HCT116 (cell line): Measurements from ENCODE around the gene MAP3K8. TPM values are rescaled to one million over a fixed set of nuclear protein-coding genes. Genes with fewer than 3 reads are reported as not detected.

Source experiments
- ATAC-seq: fragments of 200-7000 bp; cut with Tn5 transposase; 2 replicates; pipeline ENCODE4 v1.9.1; 2020; ENCODE audit warnings: mild to moderate bottlenecking, moderate library complexity
- BruUV-seq: library from RNA; stranded (reverse); fragments of 400-500 nt; replicated peaks from 2 replicates; lab custom pipeline; 2021; lab: Mats Ljungman, UMichigan
- CTCF ChIA-PET: fragments of 300-600 bp; sonication (Branson Sonifier 250); formaldehyde crosslinking; loops from one replicate; lab custom pipeline; 2021; ENCODE audit warnings: antibody characterized with exemption; lab: Charles Lee
- POLR2A ChIA-PET: fragments of 300-600, 350-600 bp; sonication (Branson Sonifier 250); formaldehyde crosslinking; loops from one replicate; lab custom pipeline; 2021; ENCODE audit warnings: antibody characterized with exemption; lab: Charles Lee
- RAD21 ChIA-PET, 2 experiments: fragments of 300-600 bp; sonication (Branson Sonifier 250); formaldehyde crosslinking; loops; one replicate each; lab custom pipeline; 2023; ENCODE audit warnings: low total read pairs in 2 of 2; ENCODE audit not compliant: uncharacterized antibody in 2 of 2, unreplicated experiment in 2 of 2, low non-redundant PET in 1 of 2; lab: Charles Lee
- DNase-seq: peaks from one replicate; pipeline ENCODE4 v3.0.0-alpha.2; 2010; ENCODE audit warnings: low read depth, low spot score
- H2AFZ ChIP-seq: fragments of 200-600 bp; shearing (Covaris generic), sonication (generic); 2 replicates; pipeline ENCODE4 v1.6.1; 2017; ENCODE audit warnings: low read depth, mixed run types, mixed read lengths, antibody characterized with exemption, low read length; ENCODE audit not compliant: poor library complexity, severe bottlenecking
- H3K27ac ChIP-seq: 2 replicates; pipeline ENCODE4 v1.5.1; 2012; ENCODE audit warnings: low read depth, low read length
- H3K27me3 ChIP-seq: fragments of 200-600 bp; sonication (generic); 2 replicates; pipeline ENCODE4 v1.6.1; 2016; ENCODE audit warnings: mixed run types, low read length, mixed read lengths; ENCODE audit not compliant: insufficient read depth
- H3K36me3 ChIP-seq, 2 experiments: fragments of 200-500 bp in 1 of 2; fragments of 200-600 bp in 1 of 2; sonication (Bioruptor generic) in 1 of 2; sonication (generic) in 1 of 2; 2 replicates each; pipeline versions ENCODE4 v1.5.1 to v1.6.1; 2014 to 2016; ENCODE audit warnings: low read length in 2 of 2, inconsistent platforms in 1 of 2, mixed read lengths in 1 of 2, mixed run types in 1 of 2; ENCODE audit not compliant: insufficient read depth in 2 of 2, control insufficient read depth in 1 of 2
- H3K4me1 ChIP-seq, 2 experiments: fragments of 200-600 bp in 1 of 2; sonication (generic) in 1 of 2; 2 replicates each; pipeline versions ENCODE4 v1.5.1 to v1.6.1; 2012 to 2017; ENCODE audit warnings: low read length in 2 of 2, inconsistent platforms in 1 of 2, mild to moderate bottlenecking in 1 of 2, mixed read lengths in 1 of 2, mixed run types in 1 of 2, moderate library complexity in 1 of 2; ENCODE audit not compliant: insufficient read depth in 2 of 2, control insufficient read depth in 1 of 2
- H3K4me2 ChIP-seq: fragments of 200-600 bp; sonication (generic); 2 replicates; pipeline ENCODE4 v1.6.1; 2017; ENCODE audit warnings: mixed run types, low read length, mixed read lengths
- H3K4me3 ChIP-seq, 2 experiments: fragments of 200-600 bp in 1 of 2; sonication (generic) in 1 of 2; replicated peaks in 1 of 2; 2 replicates each; pipeline ENCODE4 v1.5.1; 2011 to 2016; ENCODE audit warnings: low read length in 2 of 2, control low read depth in 1 of 2, low read depth in 1 of 2, mild to moderate bottlenecking in 1 of 2, mixed read lengths in 1 of 2, mixed run types in 1 of 2
- H3K79me2 ChIP-seq: fragments of 200-600 bp; sonication (generic); 2 replicates; pipeline ENCODE4 v1.6.1; 2017; ENCODE audit warnings: mild to moderate bottlenecking, mixed run types, low read length, moderate library complexity, mixed read lengths; ENCODE audit not compliant: insufficient read depth
- H3K9ac ChIP-seq: fragments of 200-600 bp; sonication (generic); 2 replicates; pipeline ENCODE4 v1.6.1; 2016; ENCODE audit warnings: low read length, mixed read lengths
- H3K9me2 ChIP-seq: fragments of 200-600 bp; sonication (generic), shearing (Covaris generic); 2 replicates; pipeline ENCODE4 v1.6.1; 2017; ENCODE audit warnings: mixed run types, mild to moderate bottlenecking, moderate library complexity; ENCODE audit not compliant: insufficient read depth
- H3K9me3 ChIP-seq, 2 experiments: fragments of 200-500 bp in 1 of 2; fragments of 200-600 bp in 1 of 2; sonication (Bioruptor generic) in 1 of 2; sonication (generic) in 1 of 2; 2 replicates each; pipeline ENCODE4 v1.6.1; 2014 to 2017; ENCODE audit warnings: low read length in 2 of 2, mixed read lengths in 2 of 2, inconsistent platforms in 1 of 2, low read depth in 1 of 2, mild to moderate bottlenecking in 1 of 2, mixed run types in 1 of 2, moderate library complexity in 1 of 2; ENCODE audit not compliant: control insufficient read depth in 1 of 2, insufficient read depth in 1 of 2
- H4K20me1 ChIP-seq: fragments of 200-600 bp; sonication (generic), shearing (Covaris generic); 2 replicates; pipeline ENCODE4 v1.6.1; 2017; ENCODE audit warnings: mixed run types, mild to moderate bottlenecking, moderate library complexity; ENCODE audit not compliant: insufficient read depth
- CBX3 ChIP-seq: IDR thresholded peaks from 2 replicates; pipeline ENCODE4 v1.6.1; 2012; ENCODE audit warnings: low read depth
- CEBPB ChIP-seq: IDR thresholded peaks from 2 replicates; pipeline ENCODE4 v1.6.1; 2012; ENCODE audit warnings: low read depth
- EGR1 ChIP-seq: IDR thresholded peaks from 2 replicates; pipeline ENCODE4 v1.6.1; 2012; ENCODE audit warnings: low read depth
- ELF1 ChIP-seq: IDR thresholded peaks from 2 replicates; pipeline ENCODE4 v1.6.1; 2012; ENCODE audit warnings: low read depth, borderline replicate concordance
- FOSL1 ChIP-seq: IDR thresholded peaks from 2 replicates; pipeline ENCODE4 v1.6.1; 2012; ENCODE audit warnings: low read depth
- JUND ChIP-seq: IDR thresholded peaks from 2 replicates; pipeline ENCODE4 v1.6.1; 2012
- POLR2A ChIP-seq: IDR thresholded peaks from 2 replicates; pipeline ENCODE4 v1.7.0; 2011; ENCODE audit warnings: borderline replicate concordance; ENCODE audit not compliant: insufficient read depth, insufficient read length; ENCODE audit errors: extremely low read depth
- SIN3A ChIP-seq: IDR thresholded peaks from 2 replicates; pipeline ENCODE4 v1.6.1; 2012; ENCODE audit warnings: low read depth
- SP1 ChIP-seq: IDR thresholded peaks from 2 replicates; pipeline ENCODE4 v1.6.1; 2012; ENCODE audit warnings: low read depth
- TCF7L2 ChIP-seq: IDR thresholded peaks from 2 replicates; pipeline ENCODE4 v1.7.0; 2011; ENCODE audit warnings: borderline replicate concordance, inconsistent platforms; ENCODE audit not compliant: insufficient read depth, insufficient read length; ENCODE audit errors: extremely low read depth
- YY1 ChIP-seq: IDR thresholded peaks from 2 replicates; pipeline ENCODE4 v1.6.1; 2011; ENCODE audit warnings: low read length, low read depth, moderate library complexity, mild to moderate bottlenecking; ENCODE audit not compliant: insufficient replicate concordance; ENCODE audit errors: extremely low read depth
- ZFX ChIP-seq: fragments of 450-650 bp; IDR thresholded peaks from 2 replicates; pipeline ENCODE4 v1.6.1; 2017
- intact Hi-C: fragments of 100-400 bp; cut with micrococcal nuclease; formaldehyde crosslinking; loops from 2 replicates; pipeline ENCODE4 v1.10.0; 2022
- total RNA-seq: library from RNA; stranded (reverse); gene quantifications from one replicate; pipeline ENCODE4 v1.2.1, GENCODE V29; 2021; ENCODE audit not compliant: unreplicated experiment
- TF ChIP-seq, protein P1 (sequence below): IDR thresholded peaks from 2 replicates; pipeline ENCODE4 v1.6.1; 2012
- TF ChIP-seq, protein P2 (sequence below): IDR thresholded peaks from 2 replicates; pipeline ENCODE4 v1.6.1; 2012; ENCODE audit warnings: low read depth
- TF ChIP-seq, protein P3 (sequence below): IDR thresholded peaks from 2 replicates; pipeline ENCODE4 v1.6.1; 2011; ENCODE audit warnings: mild to moderate bottlenecking, low read length, moderate library complexity; ENCODE audit not compliant: insufficient replicate concordance; ENCODE audit errors: extremely low read depth

Gene MAP3K8
- total RNA-seq, 1 experiment from 2014 or later = 4.5 TPM

DNA sequence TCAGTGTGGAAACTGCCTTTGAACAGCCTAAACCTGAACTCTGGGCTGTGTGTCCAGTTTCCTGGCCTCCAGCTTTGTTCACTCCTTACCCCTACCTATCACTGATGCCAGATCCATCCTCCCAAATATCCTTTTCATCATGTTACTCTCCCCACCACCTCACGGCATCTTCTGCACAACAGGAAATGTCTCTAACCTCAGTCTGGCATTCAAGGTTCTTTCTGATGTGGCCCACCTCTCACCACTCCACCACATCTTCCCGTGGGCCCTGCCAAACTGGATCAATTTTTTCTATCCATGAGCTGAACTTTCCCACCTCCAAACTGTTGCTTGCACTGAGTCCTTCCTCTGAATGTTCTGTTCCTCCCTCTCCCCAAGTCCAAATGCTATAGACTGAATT, 35.8 kb upstream of the MAP3K8 start:
- Histone ChIP-seq H3K4me3 (no peak overlapping the region), H3K9me3 (no peaks in the 10 kb centered on the region; a peak in 1 of 4 replicates), H4K20me1 (no peaks in the 10 kb centered on the region), H3K4me1 (no peaks in the 10 kb centered on the region), H3K9me2 (no peaks in the 10 kb centered on the region), H3K27ac (no peak overlapping the region), H3K27me3 (no peaks in the 10 kb centered on the region), H3K9ac (no peak overlapping the region), H3K36me3 (no peaks in the 10 kb centered on the region), H3K79me2 (no peaks in the 10 kb centered on the region), H2AFZ (no peak overlapping the region), H3K4me2 (no peak overlapping the region)
- intact Hi-C loops = no loop called here
- no peak for DNase-seq
- TF ChIP-seq CEBPB (no peak), POLR2A (no peak), SP1 (no peak), TCF7L2 (no peak), JUND (no peak), SIN3A (no peak), EGR1 (no peak), YY1 (no peak), FOSL1 (no peak), ELF1 (no peak), ZFX (no peak)
- TF ChIP-seq, protein P1, sequence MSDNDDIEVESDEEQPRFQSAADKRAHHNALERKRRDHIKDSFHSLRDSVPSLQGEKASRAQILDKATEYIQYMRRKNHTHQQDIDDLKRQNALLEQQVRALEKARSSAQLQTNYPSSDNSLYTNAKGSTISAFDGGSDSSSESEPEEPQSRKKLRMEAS = no peak
- RAD21 ChIA-PET = no interaction called here
- no TSS peak for BruUV-seq
- ATAC-seq = no peak
- CTCF ChIA-PET = no interaction called here
- POLR2A ChIA-PET = no interaction called here

DNA sequence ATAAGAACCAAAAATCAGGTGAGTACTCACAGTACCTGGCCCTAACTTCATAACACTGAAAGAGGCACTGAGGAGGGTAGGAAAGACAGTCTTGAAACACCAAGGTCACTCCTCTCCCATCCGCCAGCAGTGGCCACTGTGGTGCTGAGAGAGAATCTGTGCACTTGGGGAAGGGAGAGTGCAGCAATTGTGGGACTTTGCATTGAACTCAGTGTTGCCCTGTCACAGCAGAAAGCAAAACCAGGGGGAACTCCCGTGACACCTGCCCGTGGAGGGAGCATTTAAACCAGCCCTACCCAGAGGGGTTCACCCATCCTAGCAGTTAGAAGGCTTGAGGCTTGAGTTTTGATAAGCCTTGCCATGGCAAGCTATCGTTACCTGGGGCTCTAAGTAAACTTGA, 35.2 kb upstream of the MAP3K8 start:
- BruUV-seq = no TSS peak
- TF ChIP-seq POLR2A (no peak), CBX3 (no peak), CEBPB (no peak), TCF7L2 (no peak), SP1 (no peak)
- TF ChIP-seq, protein P2, sequence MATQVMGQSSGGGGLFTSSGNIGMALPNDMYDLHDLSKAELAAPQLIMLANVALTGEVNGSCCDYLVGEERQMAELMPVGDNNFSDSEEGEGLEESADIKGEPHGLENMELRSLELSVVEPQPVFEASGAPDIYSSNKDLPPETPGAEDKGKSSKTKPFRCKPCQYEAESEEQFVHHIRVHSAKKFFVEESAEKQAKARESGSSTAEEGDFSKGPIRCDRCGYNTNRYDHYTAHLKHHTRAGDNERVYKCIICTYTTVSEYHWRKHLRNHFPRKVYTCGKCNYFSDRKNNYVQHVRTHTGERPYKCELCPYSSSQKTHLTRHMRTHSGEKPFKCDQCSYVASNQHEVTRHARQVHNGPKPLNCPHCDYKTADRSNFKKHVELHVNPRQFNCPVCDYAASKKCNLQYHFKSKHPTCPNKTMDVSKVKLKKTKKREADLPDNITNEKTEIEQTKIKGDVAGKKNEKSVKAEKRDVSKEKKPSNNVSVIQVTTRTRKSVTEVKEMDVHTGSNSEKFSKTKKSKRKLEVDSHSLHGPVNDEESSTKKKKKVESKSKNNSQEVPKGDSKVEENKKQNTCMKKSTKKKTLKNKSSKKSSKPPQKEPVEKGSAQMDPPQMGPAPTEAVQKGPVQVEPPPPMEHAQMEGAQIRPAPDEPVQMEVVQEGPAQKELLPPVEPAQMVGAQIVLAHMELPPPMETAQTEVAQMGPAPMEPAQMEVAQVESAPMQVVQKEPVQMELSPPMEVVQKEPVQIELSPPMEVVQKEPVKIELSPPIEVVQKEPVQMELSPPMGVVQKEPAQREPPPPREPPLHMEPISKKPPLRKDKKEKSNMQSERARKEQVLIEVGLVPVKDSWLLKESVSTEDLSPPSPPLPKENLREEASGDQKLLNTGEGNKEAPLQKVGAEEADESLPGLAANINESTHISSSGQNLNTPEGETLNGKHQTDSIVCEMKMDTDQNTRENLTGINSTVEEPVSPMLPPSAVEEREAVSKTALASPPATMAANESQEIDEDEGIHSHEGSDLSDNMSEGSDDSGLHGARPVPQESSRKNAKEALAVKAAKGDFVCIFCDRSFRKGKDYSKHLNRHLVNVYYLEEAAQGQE = no peak
- TF ChIP-seq, protein P3, sequence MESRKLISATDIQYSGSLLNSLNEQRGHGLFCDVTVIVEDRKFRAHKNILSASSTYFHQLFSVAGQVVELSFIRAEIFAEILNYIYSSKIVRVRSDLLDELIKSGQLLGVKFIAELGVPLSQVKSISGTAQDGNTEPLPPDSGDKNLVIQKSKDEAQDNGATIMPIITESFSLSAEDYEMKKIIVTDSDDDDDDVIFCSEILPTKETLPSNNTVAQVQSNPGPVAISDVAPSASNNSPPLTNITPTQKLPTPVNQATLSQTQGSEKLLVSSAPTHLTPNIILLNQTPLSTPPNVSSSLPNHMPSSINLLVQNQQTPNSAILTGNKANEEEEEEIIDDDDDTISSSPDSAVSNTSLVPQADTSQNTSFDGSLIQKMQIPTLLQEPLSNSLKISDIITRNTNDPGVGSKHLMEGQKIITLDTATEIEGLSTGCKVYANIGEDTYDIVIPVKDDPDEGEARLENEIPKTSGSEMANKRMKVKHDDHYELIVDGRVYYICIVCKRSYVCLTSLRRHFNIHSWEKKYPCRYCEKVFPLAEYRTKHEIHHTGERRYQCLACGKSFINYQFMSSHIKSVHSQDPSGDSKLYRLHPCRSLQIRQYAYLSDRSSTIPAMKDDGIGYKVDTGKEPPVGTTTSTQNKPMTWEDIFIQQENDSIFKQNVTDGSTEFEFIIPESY = no peak
- Histone ChIP-seq H3K9me2 (no peaks in the 10 kb centered on the region), H3K27me3 (no peaks in the 10 kb centered on the region), H3K9me3 (no peaks in the 10 kb centered on the region; a peak in 1 of 4 replicates), H3K9ac (no peak overlapping the region), H4K20me1 (no peaks in the 10 kb centered on the region), H3K4me3 (no peak overlapping the region), H3K4me1 (no peaks in the 10 kb centered on the region), H3K27ac (no peak overlapping the region), H3K4me2 (no peak overlapping the region), H3K79me2 (no peaks in the 10 kb centered on the region), H2AFZ (no peak overlapping the region), H3K36me3 (no peaks in the 10 kb centered on the region)
- CTCF ChIA-PET = no interaction called here
- DNase-seq (no peak), ATAC-seq (no peak)
- POLR2A ChIA-PET = no interaction called here
- RAD21 ChIA-PET = no interaction called here
- intact Hi-C loops = no loop called here
